Measurements from ENCODE around the gene SDR39U1.

GRCh38 chr14:24422694-24423601, 19.6 kb downstream of the SDR39U1 start:
- TF ChIP-seq, protein P1, sequence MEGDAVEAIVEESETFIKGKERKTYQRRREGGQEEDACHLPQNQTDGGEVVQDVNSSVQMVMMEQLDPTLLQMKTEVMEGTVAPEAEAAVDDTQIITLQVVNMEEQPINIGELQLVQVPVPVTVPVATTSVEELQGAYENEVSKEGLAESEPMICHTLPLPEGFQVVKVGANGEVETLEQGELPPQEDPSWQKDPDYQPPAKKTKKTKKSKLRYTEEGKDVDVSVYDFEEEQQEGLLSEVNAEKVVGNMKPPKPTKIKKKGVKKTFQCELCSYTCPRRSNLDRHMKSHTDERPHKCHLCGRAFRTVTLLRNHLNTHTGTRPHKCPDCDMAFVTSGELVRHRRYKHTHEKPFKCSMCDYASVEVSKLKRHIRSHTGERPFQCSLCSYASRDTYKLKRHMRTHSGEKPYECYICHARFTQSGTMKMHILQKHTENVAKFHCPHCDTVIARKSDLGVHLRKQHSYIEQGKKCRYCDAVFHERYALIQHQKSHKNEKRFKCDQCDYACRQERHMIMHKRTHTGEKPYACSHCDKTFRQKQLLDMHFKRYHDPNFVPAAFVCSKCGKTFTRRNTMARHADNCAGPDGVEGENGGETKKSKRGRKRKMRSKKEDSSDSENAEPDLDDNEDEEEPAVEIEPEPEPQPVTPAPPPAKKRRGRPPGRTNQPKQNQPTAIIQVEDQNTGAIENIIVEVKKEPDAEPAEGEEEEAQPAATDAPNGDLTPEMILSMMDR (IDR thresholded peaks at IDR 0.05 in 2 of 3, conservative IDR thresholded peaks at IDR 0.05 in 1 of 3; ENCODE audit: borderline replicate concordance in 1 of 3, insufficient read depth in 1 of 3, low read depth in 2 of 3, low read length in 2 of 3) = no peak
- no peak for TF ChIP-seq POLR2A (IDR thresholded peaks at IDR 0.05; ENCODE audit: borderline replicate concordance, extremely low read depth, insufficient read depth, insufficient read length)
